ENCODE measurements around the gene ADAD2.

The ADAD2 gene

DNA sequence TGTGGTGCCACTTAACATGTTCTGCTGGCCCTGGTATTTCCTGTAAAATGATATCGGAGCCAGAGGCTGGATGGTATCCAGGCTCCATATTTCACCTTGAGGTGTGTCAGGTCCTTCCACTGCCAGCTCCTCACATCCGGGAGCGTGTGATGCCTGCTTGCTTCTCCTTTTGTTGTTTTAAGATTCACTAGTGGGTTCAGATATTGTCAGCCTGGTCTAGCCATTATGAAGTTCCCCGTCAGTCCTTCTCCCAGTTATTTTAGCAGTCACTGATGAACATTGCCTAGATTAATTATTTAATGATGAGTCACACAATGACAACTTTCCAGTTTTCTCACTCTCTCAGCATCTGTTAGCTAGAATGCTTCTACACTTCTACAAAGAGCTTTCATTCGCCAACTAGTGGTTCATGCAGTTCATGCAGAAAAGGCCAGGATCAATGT, 34.6 kb upstream of the ADAD2 start:
- no peaks in the 10 kb centered on the region for H3K4me1 ChIP-seq (ENCODE audit: control insufficient read depth, insufficient read depth, low read length)
- H3K4me3 ChIP-seq (ENCODE audit: insufficient read depth, low read depth, low read length), result no peak overlapping the region
- H3K36me3 ChIP-seq (ENCODE audit: control insufficient read depth, insufficient read depth, low read length), result no peaks in the 10 kb centered on the region
- no peaks in the 10 kb centered on the region for H3K9me3 ChIP-seq (ENCODE audit: control insufficient read depth, low read length)
- no peaks in the 10 kb centered on the region for H3K27me3 ChIP-seq (ENCODE audit: control insufficient read depth, insufficient read depth, low read length, poor library complexity, severe bottlenecking)
- WGBS, 2 experiments, result 91 to 92% methylated on average over 5 of the region's 5 CpGs
- H3K27ac ChIP-seq (ENCODE audit: insufficient read depth, low read depth, low read length, poor library complexity, severe bottlenecking), result no peak overlapping the region

- H3K27me3 ChIP-seq (ENCODE audit: control insufficient read depth, insufficient read depth, low read length, poor library complexity, severe bottlenecking), result no peaks in the 10 kb centered on the region
- no peaks in the 10 kb centered on the region for H3K4me1 ChIP-seq (ENCODE audit: control insufficient read depth, insufficient read depth, low read length)
- 68 to 75% methylated on average over 9 of the region's 9 CpGs for WGBS, 2 experiments
These were observed 31.9 kb upstream of the ADAD2 start for GRCh38 chr16:84159007-84159406.

DNA sequence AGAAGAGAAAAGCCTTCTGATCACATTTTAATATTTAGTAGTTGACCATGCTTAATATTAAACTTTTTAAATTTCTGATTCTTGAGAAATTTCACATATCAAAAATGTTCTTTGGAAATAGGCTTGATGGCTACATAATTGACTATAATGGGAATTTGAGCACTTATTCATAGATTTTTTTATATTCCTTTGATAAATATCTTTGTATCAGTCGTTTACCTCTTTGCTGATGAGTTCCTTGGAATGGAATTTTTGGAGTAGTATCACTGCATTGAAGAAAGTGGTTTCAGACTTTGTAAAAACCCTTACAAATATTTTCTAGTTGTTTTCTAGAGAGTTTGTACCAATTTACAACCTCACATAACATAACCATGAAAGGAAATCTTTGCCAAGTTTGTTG, 31.2 kb upstream of the ADAD2 start:
- no peaks in the 10 kb centered on the region for H3K9me3 ChIP-seq (ENCODE audit: control insufficient read depth, low read length)
- no peaks in the 10 kb centered on the region for H3K4me1 ChIP-seq (ENCODE audit: control insufficient read depth, insufficient read depth, low read length)
- no CpG with 5 or more reads among the region's 1 CpG for WGBS, 2 experiments
- H3K27me3 ChIP-seq (ENCODE audit: control insufficient read depth, insufficient read depth, low read length, poor library complexity, severe bottlenecking), result no peaks in the 10 kb centered on the region
- H3K36me3 ChIP-seq (ENCODE audit: control insufficient read depth, insufficient read depth, low read length), result no peaks in the 10 kb centered on the region
- no peak overlapping the region for H3K27ac ChIP-seq (ENCODE audit: insufficient read depth, low read depth, low read length, poor library complexity, severe bottlenecking)
- no peak overlapping the region for H3K4me3 ChIP-seq (ENCODE audit: insufficient read depth, low read depth, low read length)

More at GRCh38 chr16:84159007-84159406, 31.9 kb upstream of the ADAD2 start:
- H3K27ac ChIP-seq (ENCODE audit: insufficient read depth, low read depth, low read length, poor library complexity, severe bottlenecking), result no peak overlapping the region
- H3K9me3 ChIP-seq (ENCODE audit: control insufficient read depth, low read length), result no peaks in the 10 kb centered on the region
- no peak overlapping the region for H3K4me3 ChIP-seq (ENCODE audit: insufficient read depth, low read depth, low read length)
- no peaks in the 10 kb centered on the region for H3K36me3 ChIP-seq (ENCODE audit: control insufficient read depth, insufficient read depth, low read length)

DNA sequence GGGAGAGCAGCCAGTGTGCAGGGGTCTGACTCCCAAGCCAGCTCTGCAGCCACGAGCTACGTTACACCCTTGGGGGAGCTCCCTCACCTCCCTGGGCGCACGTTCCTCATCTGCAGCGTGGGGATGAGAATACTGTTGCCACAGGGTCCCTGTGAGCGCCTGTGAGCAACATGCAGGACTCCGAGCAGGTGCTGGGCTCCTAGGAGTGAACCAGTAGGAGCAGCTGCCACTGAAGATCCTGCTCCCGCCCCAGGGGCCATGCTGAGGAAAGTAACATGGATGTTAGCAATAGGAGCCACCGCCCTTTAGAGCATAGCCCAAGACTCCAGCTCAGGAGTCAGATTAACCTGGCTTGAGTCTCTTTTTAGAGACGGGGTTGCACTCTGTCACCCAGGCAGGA, 29.9 kb upstream of the ADAD2 start:
- H3K27ac ChIP-seq (ENCODE audit: insufficient read depth, low read depth, low read length, poor library complexity, severe bottlenecking), result no peak overlapping the region
- H3K9me3 ChIP-seq (ENCODE audit: control insufficient read depth, low read length), result no peaks in the 10 kb centered on the region
- 89% methylated on average over 10 of the region's 10 CpGs for WGBS, 2 experiments
- H3K27me3 ChIP-seq (ENCODE audit: control insufficient read depth, insufficient read depth, low read length, poor library complexity, severe bottlenecking), result no peaks in the 10 kb centered on the region
- no peaks in the 10 kb centered on the region for H3K4me1 ChIP-seq (ENCODE audit: control insufficient read depth, insufficient read depth, low read length)
- no peak overlapping the region for H3K4me3 ChIP-seq (ENCODE audit: insufficient read depth, low read depth, low read length)
- H3K36me3 ChIP-seq (ENCODE audit: control insufficient read depth, insufficient read depth, low read length), result no peaks in the 10 kb centered on the region

- no peaks in the 10 kb centered on the region for H3K27me3 ChIP-seq (ENCODE audit: control insufficient read depth, insufficient read depth, low read length, poor library complexity, severe bottlenecking)
- 77 to 87% methylated on average over 3 of the region's 3 CpGs for WGBS, 2 experiments
- H3K27ac ChIP-seq (ENCODE audit: insufficient read depth, low read depth, low read length, poor library complexity, severe bottlenecking), result no peak overlapping the region
- no peaks in the 10 kb centered on the region for H3K4me1 ChIP-seq (ENCODE audit: control insufficient read depth, insufficient read depth, low read length)
- H3K4me3 ChIP-seq (ENCODE audit: insufficient read depth, low read depth, low read length), result no peak overlapping the region
- no peaks in the 10 kb centered on the region for H3K36me3 ChIP-seq (ENCODE audit: control insufficient read depth, insufficient read depth, low read length)
- H3K9me3 ChIP-seq (ENCODE audit: control insufficient read depth, low read length), result no peaks in the 10 kb centered on the region
These were observed 29.2 kb upstream of the ADAD2 start for GRCh38 chr16:84161801-84162200.

- Histone ChIP-seq H3K27ac (ENCODE audit: insufficient read depth, low read depth, low read length, poor library complexity, severe bottlenecking) (no peak overlapping the region), H3K4me3 (ENCODE audit: insufficient read depth, low read depth, low read length) (no peak overlapping the region), H3K36me3 (ENCODE audit: control insufficient read depth, insufficient read depth, low read length) (no peaks in the 10 kb centered on the region), H3K9me3 (ENCODE audit: control insufficient read depth, low read length) (no peaks in the 10 kb centered on the region), H3K27me3 (ENCODE audit: control insufficient read depth, insufficient read depth, low read length, poor library complexity, severe bottlenecking) (no peaks in the 10 kb centered on the region), H3K4me1 (ENCODE audit: control insufficient read depth, insufficient read depth, low read length) (peaks cover 4% of the 10 kb centered on the region)
- 86 to 92% methylated on average over 7 of the region's 7 CpGs for WGBS, 2 experiments
These were observed 25.2 kb upstream of the ADAD2 start for GRCh38 chr16:84165746-84166145.

GRCh38 chr16:84166796-84167695, 23.9 kb upstream of the ADAD2 start:
- Histone ChIP-seq H3K4me1 (ENCODE audit: control insufficient read depth, insufficient read depth, low read length) (peaks cover 4% of the 10 kb centered on the region), H3K27me3 (ENCODE audit: control insufficient read depth, insufficient read depth, low read length, poor library complexity, severe bottlenecking) (no peaks in the 10 kb centered on the region), H3K27ac (ENCODE audit: insufficient read depth, low read depth, low read length, poor library complexity, severe bottlenecking) (no peak overlapping the region), H3K9me3 (ENCODE audit: control insufficient read depth, low read length) (no peaks in the 10 kb centered on the region), H3K36me3 (ENCODE audit: control insufficient read depth, insufficient read depth, low read length) (no peaks in the 10 kb centered on the region), H3K4me3 (ENCODE audit: insufficient read depth, low read depth, low read length) (no peak overlapping the region)
- 83 to 86% methylated on average over 13 of the region's 13 CpGs for WGBS, 2 experiments

- Histone ChIP-seq H3K9me3 (ENCODE audit: control insufficient read depth, low read length) (no peaks in the 10 kb centered on the region), H3K27ac (ENCODE audit: insufficient read depth, low read depth, low read length, poor library complexity, severe bottlenecking) (no peak overlapping the region), H3K27me3 (ENCODE audit: control insufficient read depth, insufficient read depth, low read length, poor library complexity, severe bottlenecking) (no peaks in the 10 kb centered on the region), H3K4me1 (ENCODE audit: control insufficient read depth, insufficient read depth, low read length) (peaks cover 4% of the 10 kb centered on the region), H3K4me3 (ENCODE audit: insufficient read depth, low read depth, low read length) (no peak overlapping the region), H3K36me3 (ENCODE audit: control insufficient read depth, insufficient read depth, low read length) (no peaks in the 10 kb centered on the region)
- WGBS, 2 experiments, result 86 to 87% methylated on average over 11 of the region's 11 CpGs
These were observed 21.1 kb upstream of the ADAD2 start for GRCh38 chr16:84169765-84170310.

GRCh38 chr16:84174396-84174795, 16.6 kb upstream of the ADAD2 start:
- Histone ChIP-seq H3K27ac (ENCODE audit: insufficient read depth, low read depth, low read length, poor library complexity, severe bottlenecking) (no peak overlapping the region), H3K4me1 (ENCODE audit: control insufficient read depth, insufficient read depth, low read length) (no peaks in the 10 kb centered on the region), H3K9me3 (ENCODE audit: control insufficient read depth, low read length) (no peaks in the 10 kb centered on the region), H3K36me3 (ENCODE audit: control insufficient read depth, insufficient read depth, low read length) (peaks cover 10% of the 10 kb centered on the region), H3K4me3 (ENCODE audit: insufficient read depth, low read depth, low read length) (no peak overlapping the region), H3K27me3 (ENCODE audit: control insufficient read depth, insufficient read depth, low read length, poor library complexity, severe bottlenecking) (no peaks in the 10 kb centered on the region)
- WGBS, 2 experiments, result 90 to 91% methylated on average over 11 of the region's 11 CpGs

DNA sequence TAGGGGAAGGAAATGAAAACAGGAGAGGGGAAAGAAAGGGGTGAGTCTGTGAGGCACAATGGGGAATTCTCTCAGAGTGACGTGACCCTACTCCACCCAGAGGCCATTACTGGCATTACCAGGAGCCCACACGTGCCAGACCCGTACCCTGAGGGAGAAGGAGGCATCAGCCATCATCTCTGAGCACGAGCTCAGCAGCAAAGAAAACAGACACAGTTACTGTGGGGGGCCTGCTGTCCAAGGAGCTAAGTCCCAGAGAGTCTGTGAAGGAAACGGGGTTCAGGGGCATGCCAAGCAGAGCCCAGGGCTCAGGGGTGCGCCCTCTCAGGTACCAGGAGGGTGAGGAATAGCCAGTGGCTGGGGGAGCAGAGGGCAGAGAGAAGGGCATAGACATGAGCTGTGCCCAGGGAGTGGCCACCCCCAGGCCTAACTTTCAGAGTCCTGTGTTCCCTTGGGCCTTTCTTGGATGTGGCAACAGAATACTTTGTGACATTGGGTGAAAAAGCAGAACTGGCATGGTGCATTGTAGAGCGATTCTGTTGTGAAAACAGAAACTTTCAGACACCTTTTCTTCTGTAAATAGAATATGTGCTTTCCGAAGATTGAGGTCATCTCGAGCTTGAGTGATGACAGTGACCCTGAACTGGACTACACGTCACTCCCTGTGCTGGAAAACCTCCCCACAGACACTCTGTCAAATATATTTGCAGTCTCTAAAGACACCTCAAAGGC, 15.4 kb upstream of the ADAD2 start:
- H3K4me3 ChIP-seq (ENCODE audit: insufficient read depth, low read depth, low read length), result no peak overlapping the region
- peaks cover 15% of the 10 kb centered on the region for H3K36me3 ChIP-seq (ENCODE audit: control insufficient read depth, insufficient read depth, low read length)
- H3K9me3 ChIP-seq (ENCODE audit: control insufficient read depth, low read length), result no peaks in the 10 kb centered on the region
- no peaks in the 10 kb centered on the region for H3K27me3 ChIP-seq (ENCODE audit: control insufficient read depth, insufficient read depth, low read length, poor library complexity, severe bottlenecking)
- no peaks in the 10 kb centered on the region for H3K4me1 ChIP-seq (ENCODE audit: control insufficient read depth, insufficient read depth, low read length)
- no peak overlapping the region for H3K27ac ChIP-seq (ENCODE audit: insufficient read depth, low read depth, low read length, poor library complexity, severe bottlenecking)
- WGBS, 2 experiments, result 70 to 71% methylated on average over 10 of the region's 10 CpGs
